Hematopoietic multipotent progenitor cell treated with erythropoietin and hydrocortisone succinate and interleukin-3 and kit ligand, for 6 days (in vitro differentiated cells): ENCODE measurements around the gene ANKRD11.

Experiments used
- DNase-seq: peaks from one replicate; pipeline ENCODE4 v3.0.0-alpha.2; 2015

The ANKRD11 gene

DNA sequence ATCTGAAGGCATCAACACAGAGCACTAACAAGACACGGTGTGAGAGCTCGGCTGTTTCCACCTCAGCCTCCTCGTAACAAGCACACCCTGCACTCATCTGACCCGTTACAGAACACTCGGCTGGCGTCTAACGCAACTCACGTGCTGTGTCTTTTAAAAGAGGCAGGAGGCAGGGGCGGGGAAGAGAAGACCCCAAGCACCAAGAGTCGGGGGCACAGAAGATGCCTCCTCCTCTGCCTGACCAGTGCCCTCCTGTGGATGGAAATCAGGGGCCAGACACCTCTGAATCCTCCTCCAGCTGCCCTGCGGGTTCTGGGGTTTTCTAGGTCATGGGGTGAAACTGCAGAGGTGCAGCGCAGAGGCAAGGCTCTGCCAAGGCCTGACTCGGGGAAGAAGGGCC is 198.6 kb downstream of the ANKRD11 start:
- DNase-seq: no peak

DNA sequence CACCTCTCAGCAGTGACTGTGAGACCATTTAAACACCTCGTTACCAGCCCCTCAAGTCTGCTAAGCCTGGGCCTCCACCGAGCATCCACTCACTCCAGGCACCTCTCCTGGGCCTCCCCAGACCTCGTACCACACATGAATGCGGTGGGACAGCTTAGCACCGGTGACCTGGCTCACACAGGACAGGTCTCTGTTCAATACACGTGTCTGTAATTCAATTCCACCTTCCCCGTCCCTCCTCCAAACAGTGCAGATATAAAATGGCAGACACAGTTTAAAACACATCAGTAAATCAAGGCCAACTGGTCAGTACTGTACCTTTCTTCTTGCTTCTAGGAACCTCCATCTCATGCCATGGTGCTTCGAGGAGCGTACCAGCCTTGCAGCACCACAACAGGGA is 199.0 kb downstream of the ANKRD11 start:
- DNase-seq: no peak

DNA sequence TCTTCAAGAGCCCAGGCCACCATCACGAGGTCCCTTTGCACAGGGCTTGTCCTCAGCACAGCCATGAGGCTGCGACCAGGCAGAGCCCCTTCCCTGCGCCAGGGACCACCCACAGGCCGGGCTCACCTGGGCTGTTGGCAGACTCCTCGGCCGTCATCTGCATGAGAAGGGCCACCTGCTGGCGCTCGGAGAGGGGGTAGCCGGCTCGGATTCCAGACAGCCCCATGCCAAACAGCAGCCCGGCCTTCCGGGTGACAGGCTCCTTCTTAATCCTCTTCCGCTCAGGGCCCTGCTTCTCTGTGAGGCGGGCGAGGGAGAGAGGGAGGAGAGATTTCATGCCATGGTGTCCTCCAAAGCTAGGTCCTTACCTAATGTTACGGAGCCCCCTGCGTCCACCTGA is 199.5 kb downstream of the ANKRD11 start:
- DNase-seq: no peak

DNA sequence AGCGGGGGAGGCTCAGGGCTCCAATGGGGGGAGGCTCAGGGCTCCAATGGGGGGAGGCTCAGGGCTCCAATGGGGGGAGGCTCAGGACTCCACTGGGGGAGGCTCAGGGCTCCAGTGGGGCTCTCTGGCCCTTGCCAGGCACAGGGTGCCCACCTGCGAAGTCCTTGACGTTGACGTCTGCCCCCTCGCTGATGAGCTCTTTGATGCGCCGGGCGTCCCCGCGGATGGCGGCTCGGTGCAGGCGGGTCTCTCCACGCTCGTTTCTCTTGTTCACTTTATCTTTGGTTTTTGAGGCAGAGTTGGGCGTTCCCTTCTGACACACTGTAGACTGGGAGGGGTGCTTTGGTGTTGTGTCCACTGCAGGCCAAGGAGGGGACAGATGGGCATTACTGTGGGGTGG is 199.9 kb downstream of the ANKRD11 start:
- DNase-seq: no peak

DNA sequence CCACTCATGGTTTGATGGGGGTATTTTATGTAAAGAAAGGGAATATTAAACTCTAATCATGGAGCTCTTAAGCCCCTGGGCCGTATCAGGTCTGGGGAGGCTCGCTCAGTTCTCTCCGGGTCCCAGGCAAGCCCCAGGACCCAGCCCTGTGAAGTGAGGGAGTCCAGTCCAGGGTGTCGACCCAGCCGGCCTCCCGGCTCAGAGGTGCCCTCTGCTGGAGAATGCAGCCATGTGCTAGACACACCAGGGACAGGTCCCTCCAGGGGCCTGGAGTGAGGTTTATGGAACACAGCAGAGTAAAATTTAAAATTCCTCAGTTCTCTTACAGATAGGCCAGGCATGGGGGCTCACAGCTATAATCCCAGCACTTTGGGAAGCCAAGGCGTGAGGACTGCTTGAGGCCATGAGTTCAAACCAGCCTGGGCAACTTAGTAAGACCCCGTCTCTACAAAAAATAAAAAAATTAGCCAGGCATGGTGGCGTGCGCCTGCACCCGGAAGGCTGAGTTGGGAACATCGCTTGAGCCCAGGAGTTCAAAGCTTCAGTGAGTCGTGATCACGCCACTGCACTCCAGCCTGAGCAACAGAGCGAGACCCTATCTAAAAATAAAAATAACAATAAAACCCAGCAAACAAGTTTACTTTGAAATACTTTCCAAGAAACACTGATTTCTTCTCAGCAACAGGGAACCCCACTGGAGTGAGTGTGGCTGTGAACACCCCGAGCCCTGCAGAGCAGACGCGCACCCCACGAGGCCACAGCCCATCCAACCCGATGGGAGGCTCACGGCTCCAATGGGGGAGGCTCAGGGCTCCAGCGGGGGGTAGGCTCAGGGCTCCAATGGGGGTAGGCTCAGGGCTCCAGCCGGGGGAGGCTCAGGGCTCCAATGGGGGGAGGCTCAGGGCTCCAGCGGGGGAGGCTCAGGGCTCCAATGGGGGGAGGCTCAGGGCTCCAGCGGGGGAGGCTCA is 200.6 kb downstream of the ANKRD11 start:
- peak; percentile 86 for DNase-seq

DNA sequence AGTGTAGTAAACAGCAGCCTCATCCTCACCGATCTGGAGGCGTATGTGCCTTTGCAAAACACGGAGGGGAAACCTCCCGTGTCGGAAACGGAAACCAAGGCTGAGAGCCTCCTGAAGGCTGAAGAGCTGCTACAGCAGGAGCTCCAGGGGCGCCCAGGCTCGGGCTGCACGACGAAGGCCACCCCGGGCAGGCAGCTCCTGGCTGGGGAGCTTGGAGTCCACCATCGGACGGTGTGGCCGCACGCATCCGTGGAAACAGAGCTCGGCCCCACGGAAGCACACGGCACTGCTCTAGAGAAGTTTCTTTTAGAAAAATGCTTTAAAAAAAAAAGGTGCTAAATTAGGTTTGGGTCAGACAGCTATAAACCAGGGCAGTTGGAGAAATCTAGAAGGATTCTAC is 201.4 kb downstream of the ANKRD11 start:
- no peak for DNase-seq

DNA sequence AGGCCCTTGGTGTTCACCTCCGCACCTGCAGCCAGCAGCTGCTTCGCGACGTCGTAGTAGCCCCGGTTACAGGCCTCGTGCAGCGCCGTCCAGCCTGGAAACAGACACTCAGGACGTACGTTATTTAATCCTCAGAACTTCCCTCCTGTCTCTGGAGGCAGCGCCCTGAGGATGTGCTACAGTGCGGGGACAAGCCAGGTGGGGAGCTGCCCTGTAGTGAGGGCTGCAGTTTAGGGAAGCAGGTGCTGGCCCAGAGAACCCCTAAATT is 201.8 kb downstream of the ANKRD11 start:
- DNase-seq: no peak

DNA sequence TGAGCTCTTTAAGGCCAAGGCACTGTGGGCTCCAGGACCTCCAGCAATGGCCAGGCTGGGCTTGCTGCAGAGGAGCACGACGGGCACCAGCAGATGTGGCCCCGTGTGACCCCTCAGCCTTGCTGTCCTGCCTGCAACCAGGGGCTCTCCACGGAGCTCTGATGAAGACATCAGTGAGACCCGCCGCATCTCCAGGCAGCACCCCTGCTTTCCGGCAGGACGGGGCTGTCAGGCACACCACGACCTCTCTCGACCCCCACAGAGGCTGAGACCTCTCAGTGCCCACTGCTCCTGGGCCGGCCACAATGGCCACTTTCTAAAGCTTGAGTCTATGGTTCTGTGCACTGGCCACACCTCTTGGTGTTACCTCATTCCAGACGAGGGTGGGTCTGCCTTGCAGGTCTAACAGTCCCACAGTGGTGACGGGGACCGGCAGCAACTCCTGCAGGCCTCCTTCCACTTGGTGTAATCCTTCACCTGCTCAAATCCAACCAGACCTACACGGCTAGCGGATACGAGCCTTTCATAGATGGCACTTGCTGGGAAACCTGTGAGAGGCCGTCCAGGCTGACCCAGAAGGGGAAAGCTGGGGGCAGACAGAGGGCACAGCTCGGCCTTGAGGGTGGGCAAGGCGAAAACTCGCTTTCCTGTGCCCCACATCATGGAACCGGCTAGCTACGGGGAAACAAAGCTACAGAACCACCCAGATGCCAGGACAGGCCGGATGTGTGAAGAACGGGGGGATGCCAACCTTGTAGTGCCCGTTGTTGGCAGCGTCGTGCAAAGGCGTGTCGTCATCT is 202.4 kb downstream of the ANKRD11 start:
- no peak for DNase-seq

DNA sequence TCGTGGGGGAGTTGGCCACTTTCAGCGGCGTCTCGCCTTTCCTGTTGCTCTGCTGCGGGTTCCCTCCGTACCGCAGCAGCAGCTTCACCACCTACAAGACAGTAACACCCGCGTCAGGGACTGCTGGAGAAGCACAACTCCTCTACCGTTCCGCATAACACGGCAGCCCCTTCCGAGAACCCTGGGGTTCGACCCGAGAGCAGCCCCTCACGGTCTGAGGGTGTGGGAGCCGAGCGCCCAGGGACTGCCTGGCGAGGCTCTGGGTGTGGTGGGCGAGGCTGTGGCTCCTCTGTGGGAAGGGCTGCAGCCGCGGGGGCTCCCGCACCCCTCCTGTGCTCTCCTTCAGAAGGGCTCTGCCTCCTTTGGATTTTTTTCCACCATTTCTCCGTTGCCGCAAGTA is 204.3 kb downstream of the ANKRD11 start:
- DNase-seq: no peak

DNA sequence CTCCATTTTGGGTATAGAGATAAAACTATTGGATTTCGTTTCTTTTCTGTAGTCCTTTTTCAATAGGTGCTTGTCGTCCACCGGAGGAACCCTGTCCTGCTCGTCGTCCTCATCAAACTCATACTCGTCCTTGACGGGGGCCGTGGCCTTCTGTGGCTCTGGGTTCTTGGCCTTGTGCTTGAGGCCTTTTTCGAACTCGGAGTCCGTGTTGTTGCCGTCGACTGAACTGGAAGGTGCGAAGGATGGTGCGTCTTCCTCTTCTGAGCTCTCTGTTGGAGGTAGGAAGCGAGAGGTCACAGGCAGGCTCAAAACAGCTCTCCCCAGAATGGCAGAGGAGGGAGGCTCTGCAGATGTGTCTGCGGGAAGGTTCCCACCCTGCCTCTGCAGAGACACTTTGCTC is 205.0 kb downstream of the ANKRD11 start:
- DNase-seq: no peak

DNA sequence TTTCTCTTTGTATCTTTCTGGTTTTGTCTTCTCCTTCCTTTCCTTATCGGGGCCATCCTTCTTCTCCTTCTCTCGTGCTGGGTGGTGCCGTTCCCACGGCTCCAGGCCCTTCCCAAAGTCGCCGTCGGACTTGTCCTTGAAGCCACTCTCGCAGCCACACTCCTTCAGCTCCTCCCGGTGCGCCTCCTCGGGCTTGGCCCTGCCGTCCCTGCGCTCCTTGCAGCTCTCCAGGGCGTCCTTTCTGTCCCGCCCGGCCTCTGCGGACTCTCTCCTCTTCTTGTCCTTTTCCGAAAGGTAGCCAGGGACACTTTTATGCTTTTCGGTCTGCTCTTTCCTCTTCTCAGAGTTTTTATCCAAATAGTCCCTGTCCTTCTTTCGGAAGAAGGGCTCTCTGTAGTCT is 206.9 kb downstream of the ANKRD11 start:
- no peak for DNase-seq

DNA sequence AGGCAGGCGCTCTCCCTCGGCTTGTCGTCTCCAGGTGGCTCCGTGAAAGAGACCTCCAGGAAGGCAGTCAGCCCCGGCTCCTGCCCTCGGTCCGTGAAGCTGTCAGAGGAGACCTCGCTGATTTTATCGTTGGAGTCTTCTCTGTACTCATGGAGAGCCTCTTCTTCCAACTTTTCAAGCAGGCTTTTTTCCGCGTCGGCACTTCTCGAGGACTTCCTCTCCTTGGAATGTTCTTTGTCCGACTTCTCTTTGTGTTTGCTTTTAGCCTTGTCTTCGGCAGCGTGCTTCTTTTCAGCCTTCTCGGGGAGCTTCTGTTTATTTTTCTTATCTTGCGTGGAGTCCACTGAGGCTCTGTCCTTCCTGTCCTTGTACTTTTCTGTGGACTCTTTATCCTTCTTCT is 207.8 kb downstream of the ANKRD11 start:
- no peak for DNase-seq

DNA sequence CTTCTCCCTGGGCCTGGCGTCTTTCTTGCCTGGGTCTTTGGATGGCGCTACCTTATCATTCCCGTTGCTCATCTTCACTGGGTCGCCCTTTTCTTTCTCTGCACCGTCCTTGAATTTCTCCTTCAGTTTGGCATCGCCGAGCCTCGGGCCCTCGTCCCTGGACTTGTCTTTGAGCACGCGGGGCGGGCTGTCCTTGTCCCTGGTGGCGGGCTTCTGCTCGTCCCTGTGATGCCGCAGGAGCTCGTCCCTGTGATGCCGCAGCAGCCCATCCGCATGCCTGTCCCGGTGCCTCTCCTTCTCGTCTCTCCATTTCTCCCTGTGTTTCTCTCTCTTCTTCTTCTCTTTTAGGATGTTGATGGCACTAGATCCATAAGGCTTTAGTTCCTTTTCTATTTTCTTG is 208.5 kb downstream of the ANKRD11 start:
- DNase-seq: no peak

DNA sequence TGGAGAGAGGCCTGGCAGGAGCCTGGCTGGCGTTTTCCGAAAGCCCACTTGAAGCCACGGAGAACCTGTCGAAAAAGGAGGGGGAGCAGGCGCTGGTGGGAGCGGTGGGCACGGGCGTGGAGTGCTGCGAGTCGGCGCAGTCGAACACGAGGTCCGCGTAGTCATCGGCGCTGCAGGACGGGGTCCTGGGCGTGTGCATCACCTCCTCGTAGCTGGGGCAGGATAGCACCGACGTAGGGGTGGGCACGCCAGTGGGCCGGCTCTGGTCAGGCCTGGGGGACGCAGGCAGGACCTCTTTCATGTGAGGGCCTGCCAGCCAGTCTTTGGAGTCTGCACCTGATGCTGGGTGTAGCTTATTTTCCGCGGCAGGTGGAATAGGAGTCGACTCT is 209.2 kb downstream of the ANKRD11 start:
- DNase-seq: no peak

DNA sequence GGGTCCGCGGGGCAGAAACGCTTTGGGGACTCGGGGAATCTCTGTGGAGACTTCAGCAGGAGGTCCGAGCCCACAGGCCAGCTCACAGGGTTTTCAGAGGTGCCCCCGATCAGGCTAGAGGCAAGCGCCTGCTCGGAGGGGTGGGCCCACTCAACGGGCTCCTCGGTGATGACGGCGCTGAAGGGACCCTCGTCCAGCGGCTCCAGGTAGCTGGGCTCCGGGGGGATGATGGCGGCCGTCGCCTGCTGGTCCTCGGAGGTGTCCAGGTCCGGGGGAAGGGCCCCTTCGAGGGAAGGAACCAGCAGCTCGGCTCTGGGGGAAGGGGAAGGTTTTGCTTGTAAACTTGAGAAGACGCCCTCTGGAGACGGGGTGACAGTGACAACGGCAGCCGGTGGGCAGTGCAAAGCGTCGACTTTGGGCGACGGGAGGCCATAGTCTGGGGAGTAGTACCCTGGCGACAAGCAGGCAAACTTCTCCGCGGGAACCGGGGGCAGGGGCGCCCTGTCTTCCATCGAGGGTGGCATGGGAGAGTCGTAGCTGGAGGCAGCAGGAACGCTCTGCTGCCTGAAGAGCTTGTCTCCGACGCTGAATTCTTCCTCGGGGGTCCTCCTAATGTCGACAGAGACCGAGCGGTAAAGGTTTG is 209.7 kb downstream of the ANKRD11 start:
- DNase-seq: no peak

DNA sequence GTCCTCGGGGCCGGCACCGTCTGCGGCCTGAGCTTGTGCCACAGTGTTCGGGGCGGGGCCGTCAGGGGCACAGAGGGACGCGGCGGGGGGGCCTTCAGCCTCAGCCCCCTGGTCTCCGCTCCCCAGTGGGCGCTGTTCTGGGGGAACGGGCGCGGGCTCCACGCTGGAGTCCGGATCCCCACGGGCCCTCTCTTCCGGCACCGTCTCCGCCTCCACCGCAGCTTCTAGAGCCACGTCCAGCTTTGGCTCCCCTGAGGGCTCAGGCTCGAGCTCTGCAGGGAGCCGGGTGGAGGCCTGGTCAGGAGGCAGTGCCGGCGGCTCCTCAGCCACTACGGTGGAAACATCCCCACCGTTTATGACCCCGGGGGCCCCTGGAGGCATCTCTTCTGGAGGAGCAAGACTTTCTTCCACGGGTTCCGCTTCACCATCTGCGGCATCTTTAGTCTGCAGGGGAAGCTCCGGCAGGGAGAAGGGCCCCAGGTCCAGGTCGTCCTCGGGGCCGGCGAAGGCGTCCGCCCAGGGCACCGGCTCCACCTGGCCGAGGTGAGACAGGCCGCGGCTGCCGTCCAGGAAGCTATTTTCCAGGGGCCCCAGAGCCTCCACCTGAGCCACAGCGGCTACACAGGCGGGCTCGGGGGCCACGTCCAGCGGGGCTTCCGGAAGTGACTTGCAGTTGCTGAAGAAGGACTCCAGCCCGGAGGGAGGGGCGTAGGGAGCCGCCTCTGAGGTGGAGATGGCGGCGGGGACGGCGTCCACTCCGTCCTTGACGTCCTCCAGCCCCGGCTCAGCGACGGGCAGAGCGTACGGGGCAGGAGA is 210.5 kb downstream of the ANKRD11 start:
- no peak for DNase-seq

DNA sequence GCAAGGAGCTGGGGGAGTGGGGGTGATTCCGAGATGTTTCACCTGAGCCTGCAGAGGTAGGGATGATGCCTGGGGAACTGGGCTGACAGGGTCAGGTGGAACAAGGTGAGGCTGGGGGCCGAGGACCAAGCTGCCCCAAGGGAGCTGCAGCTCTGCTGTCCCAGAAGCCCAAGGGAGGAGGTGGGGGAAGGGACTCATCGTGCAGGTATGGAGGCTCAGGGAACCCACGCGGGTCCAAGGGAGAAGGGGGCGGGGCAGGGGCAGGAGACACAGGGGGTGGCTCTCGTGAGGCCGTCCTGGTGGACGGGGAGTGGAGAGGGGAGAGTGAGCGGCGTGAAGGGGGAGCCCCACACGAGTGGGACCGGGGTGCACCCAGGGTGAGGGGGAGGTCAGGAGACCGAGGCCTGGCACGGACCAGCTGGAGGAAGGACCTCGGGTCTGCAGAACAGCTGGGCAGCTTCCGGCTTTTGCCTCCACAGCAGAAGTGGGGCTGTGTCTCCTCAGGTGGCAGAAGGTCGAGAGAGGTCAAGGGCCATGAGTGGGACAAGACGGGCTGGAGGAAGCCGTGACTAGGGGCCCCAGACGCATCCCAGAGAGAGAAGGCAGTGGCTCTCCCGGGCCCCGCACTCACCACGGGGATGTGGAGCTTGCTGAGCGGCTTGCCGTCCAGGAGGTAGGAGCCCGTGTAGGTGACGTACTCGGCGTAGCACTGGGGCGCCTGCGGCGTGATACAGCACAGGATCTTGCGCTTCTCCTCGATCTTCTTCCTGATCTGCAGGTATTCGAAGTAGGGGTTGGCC is 211.7 kb downstream of the ANKRD11 start:
- DNase-seq: no peak

DNA sequence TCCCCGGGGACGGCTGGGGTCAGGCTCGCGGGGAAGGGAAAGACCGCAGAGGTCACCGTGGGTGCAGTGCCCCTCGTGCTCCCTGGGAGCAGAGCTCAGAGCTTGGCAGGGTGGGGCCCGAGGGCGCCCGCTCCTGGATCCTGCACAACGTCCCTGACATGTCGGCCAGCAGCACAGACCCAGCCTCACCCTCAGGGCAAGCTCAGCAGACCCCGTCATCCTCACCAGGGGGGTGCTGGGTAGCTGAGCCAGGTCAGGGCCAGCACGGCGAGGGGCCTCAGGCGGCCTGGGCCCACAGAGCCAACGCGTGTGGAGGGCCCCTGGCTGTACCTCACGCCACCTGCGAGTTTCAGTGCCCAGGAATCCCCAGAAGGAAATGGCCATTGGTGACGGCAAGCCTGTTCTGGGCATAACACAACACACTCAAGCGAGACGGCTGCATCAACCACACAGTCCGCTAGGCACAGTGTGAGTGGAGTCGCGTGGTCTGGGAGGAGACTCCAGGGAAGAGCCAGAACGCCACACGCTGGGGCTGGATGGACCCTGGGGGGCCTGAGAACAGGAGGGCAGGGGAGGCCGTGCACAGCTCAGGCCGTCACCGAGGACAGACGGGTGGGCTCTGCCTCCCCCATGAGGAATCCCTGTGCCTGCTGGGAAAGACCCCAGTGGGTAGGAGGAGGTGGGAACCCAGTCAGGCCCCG is 212.6 kb downstream of the ANKRD11 start:
- DNase-seq: no peak

DNA sequence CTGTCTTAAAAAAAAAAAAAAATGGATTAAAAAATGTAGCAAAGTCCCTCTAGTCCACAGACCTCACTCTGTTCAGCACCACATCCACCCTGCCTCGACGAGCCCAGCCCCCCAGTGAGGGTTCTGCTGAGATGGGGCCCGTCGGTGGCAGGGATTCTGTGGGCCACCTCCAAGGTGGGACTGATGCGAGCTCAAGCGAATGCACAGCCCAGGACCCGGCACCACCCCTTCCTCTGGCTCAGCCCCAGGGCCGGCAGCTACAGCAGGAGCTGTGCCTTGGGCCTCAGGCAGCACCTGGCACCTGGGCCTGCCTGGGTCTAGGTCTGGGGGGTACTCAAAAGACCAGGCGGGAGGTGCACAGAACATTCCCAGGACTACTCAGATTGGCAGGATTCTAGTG is 213.3 kb downstream of the ANKRD11 start:
- DNase-seq: no peak

DNA sequence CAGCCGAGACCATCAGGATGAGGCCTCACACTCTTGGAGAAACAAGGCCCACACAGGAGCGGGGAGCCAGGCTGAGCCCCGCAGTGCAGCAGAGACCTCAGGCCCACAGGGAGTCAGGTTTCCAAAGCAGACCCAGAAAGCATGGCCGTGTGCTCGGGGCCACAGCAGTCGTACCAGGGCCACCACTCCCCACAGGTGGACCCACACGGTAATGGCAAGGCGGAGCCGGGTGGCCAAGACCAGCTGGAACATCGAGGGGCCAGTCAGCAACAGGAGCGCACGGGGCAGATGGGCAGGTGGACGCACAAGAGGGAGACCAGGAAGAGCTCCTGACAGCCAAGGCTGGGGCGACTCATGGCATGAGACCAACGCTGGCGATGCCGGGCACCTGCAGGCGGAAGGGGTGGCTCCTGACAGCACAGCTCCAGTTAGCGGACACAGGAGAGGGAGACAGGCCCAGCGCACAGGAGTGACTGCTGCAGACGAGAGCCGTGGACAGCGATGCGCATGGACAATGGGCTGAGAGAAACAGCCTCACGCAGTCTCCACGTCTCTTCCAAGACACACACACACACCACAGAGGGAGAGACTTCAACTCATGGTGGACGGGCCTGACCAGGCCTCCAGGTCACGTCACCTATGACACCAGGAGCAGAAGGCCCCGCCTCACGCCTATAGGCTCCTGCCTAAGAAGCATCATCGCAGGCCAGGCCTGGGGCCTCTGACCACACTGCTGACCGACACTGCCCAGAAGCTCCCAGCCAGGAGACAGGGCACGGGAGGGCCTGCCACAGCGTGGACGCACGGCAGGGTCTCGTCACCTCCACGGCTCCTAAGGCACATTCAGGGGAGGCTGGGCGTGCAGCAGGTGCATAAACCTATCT is 214.3 kb downstream of the ANKRD11 start:
- DNase-seq: no peak

DNA sequence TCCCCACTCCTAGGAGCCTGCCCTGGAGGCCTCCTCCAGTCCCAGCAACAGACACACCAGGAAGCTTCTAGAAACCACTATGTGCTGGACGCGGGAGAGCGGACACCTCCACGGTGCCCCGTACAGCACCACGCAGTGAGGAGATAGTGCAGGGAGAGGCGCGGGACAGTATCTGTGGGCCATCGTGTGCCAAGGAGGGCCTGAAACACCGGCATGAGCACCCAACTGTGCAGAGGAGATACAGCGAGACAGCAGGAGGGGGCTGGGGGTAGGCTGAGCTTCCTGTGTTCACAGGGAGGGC is 215.1 kb downstream of the ANKRD11 start:
- DNase-seq: no peak
